Mammary epithelial cell (primary cell): Measurements from ENCODE around the gene TTC39C.

ENCODE experiments used
- EZH2 ChIP-seq: IDR thresholded peaks from 2 replicates; pipeline ENCODE4 v1.6.1; 2012; ENCODE audit warnings: low read length, inconsistent platforms, borderline replicate concordance
- TF ChIP-seq, protein P1 (sequence below), 2 donors: IDR thresholded peaks in 1 of 2; conservative IDR thresholded peaks in 1 of 2; 2 replicates each; pipeline ENCODE4 v1.5.1; 2011 to 2012; ENCODE audit warnings: inconsistent platforms in 2 of 2, low read length in 2 of 2, mild to moderate bottlenecking in 2 of 2, control low read depth in 1 of 2, low read depth in 1 of 2; ENCODE audit not compliant: insufficient read depth in 1 of 2; ENCODE audit errors: extremely low read depth in 1 of 2

DNA sequence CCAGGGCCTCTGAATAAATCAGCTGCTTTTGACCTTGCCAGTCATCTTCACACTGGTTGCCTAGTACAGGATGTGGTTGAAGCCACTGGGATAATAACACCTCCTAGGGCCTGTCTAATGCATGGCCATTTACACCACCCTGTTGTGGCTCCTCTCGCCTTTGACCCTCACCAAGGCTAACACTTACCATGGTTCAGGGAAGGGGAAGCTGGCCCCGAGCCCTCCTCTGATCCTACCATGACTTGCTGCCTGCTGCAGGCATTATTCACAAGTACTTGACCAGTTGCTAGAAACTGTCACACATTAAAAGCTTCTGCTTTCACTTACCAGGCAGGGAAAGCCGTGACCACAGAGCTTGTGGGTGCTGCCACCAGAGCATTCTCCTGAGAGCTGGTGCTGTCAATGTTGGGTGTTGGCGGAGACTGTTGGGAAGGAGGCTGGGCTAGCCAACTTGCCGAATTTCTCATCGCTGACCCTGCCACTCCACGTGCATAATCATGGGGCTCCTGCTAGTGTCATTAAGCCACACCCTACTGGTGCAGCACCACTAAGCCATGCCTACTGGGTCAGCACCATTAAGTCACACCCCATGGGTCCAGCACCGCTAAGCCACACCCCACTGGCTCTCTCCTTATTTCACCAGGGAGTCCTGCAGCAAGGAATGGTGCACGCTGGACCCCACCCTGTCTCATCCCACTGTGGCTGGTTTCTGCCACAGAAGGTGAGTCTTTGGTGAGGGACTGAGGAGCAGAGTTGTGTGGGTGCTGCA lies 47.0 kb upstream of the TTC39C start:
- TF ChIP-seq, protein P1, sequence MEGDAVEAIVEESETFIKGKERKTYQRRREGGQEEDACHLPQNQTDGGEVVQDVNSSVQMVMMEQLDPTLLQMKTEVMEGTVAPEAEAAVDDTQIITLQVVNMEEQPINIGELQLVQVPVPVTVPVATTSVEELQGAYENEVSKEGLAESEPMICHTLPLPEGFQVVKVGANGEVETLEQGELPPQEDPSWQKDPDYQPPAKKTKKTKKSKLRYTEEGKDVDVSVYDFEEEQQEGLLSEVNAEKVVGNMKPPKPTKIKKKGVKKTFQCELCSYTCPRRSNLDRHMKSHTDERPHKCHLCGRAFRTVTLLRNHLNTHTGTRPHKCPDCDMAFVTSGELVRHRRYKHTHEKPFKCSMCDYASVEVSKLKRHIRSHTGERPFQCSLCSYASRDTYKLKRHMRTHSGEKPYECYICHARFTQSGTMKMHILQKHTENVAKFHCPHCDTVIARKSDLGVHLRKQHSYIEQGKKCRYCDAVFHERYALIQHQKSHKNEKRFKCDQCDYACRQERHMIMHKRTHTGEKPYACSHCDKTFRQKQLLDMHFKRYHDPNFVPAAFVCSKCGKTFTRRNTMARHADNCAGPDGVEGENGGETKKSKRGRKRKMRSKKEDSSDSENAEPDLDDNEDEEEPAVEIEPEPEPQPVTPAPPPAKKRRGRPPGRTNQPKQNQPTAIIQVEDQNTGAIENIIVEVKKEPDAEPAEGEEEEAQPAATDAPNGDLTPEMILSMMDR (conservative IDR thresholded peaks at IDR 0.05 in 1 of 2, IDR thresholded peaks at IDR 0.05 in 1 of 2; ENCODE audit: extremely low read depth in 1 of 2, insufficient read depth in 1 of 2, low read depth in 1 of 2, low read length in 2 of 2) = no peak
- TF ChIP-seq EZH2 = no peak
